Keratinocyte (primary cell): Measurements from ENCODE around the gene WT1.

Experiments used
- CTCF ChIP-seq, 3 experiments: IDR thresholded peaks in 1 of 3; conservative IDR thresholded peaks in 1 of 3; optimal IDR thresholded peaks in 1 of 3; 2 replicates in 2 of 3; 3 replicates in 1 of 3; pipeline versions ENCODE3 to v1.5.1; 2011; ENCODE audit warnings: low read length in 3 of 3, mild to moderate bottlenecking in 3 of 3, moderate library complexity in 2 of 3, control low read depth in 1 of 3, inconsistent platforms in 1 of 3; ENCODE audit not compliant: insufficient read depth in 2 of 3; ENCODE audit errors: extremely low read depth in 1 of 3
- EZH2 ChIP-seq: IDR thresholded peaks from one replicate; pipeline ENCODE4 v1.6.1; 2012; ENCODE audit warnings: inconsistent platforms, mild to moderate bottlenecking, low read length, moderate library complexity

- no peak for TF ChIP-seq CTCF (optimal IDR thresholded peaks at IDR 0.05 in 1 of 3, IDR thresholded peaks at IDR 0.05 in 1 of 3, conservative IDR thresholded peaks at IDR 0.05 in 1 of 3; ENCODE audit: extremely low read depth in 1 of 3, insufficient read depth in 2 of 3, low read length in 3 of 3)
- TF ChIP-seq EZH2 = no peak
Measured at GRCh38 chr11:32402836-32403235, 32.5 kb downstream of the WT1 start.
